ENCODE results near the gene SUCLG2.

DNA sequence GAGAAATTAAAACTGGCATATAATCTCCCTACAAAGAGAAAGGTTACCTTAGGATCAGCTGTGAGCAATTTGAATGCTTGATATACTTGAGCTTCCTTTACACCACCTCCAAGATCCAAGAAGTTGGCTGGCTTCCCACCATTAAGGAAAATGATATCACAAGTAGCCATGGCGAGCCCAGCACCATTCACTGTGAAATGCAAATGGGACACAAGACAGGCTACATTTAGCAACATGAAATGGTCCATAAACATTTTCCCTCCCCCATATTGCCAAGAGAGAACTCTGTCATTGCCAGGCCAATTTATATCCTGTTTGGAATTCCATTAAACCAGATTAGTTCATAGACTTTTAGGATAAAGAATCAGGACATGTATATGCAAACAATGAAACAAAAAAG lies 158.7 kb downstream of the SUCLG2 start:
- no peak for TF ChIP-seq EZH2 (IDR thresholded peaks at IDR 0.05)
- TF ChIP-seq, protein P1, sequence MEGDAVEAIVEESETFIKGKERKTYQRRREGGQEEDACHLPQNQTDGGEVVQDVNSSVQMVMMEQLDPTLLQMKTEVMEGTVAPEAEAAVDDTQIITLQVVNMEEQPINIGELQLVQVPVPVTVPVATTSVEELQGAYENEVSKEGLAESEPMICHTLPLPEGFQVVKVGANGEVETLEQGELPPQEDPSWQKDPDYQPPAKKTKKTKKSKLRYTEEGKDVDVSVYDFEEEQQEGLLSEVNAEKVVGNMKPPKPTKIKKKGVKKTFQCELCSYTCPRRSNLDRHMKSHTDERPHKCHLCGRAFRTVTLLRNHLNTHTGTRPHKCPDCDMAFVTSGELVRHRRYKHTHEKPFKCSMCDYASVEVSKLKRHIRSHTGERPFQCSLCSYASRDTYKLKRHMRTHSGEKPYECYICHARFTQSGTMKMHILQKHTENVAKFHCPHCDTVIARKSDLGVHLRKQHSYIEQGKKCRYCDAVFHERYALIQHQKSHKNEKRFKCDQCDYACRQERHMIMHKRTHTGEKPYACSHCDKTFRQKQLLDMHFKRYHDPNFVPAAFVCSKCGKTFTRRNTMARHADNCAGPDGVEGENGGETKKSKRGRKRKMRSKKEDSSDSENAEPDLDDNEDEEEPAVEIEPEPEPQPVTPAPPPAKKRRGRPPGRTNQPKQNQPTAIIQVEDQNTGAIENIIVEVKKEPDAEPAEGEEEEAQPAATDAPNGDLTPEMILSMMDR (IDR thresholded peaks at IDR 0.05) = no peak
- no peak for TF ChIP-seq EZH2phosphoT487 (IDR thresholded peaks at IDR 0.05)
